RWPE2 (cell line): ENCODE data around the gene VIL1.
A peak's percentile ranks its signal among the peaks of the same experiment; 100 is the strongest.

ENCODE experiments used
- ATAC-seq: fragments of 200-7000 bp; cut with Tn5 transposase; 3 replicates; pipeline ENCODE4 v1.9.1; 2021; ENCODE audit warnings: low read depth
- DNase-seq: peaks from one replicate; pipeline ENCODE4 v3.0.0-alpha.2; 2020; ENCODE audit warnings: low spot score
- H3K27ac ChIP-seq: fragments of 450-650 bp; 2 replicates; pipeline ENCODE4 v1.5.1; 2017; ENCODE audit warnings: mild to moderate bottlenecking; ENCODE audit not compliant: poor library complexity, severe bottlenecking
- H3K27me3 ChIP-seq: fragments of 250-450 bp; sonication (Bioruptor Pico); 2 replicates; pipeline ENCODE4 v1.5.1; 2021; ENCODE audit warnings: mild to moderate bottlenecking, moderate library complexity; ENCODE audit not compliant: insufficient read depth, poor library complexity, severe bottlenecking
- H3K36me3 ChIP-seq: fragments of 250-450 bp; sonication (Bioruptor Pico); 2 replicates; pipeline ENCODE4 v1.5.1; 2020; ENCODE audit warnings: low read depth, mild to moderate bottlenecking, moderate library complexity
- H3K4me1 ChIP-seq: fragments of 250-450 bp; sonication (Bioruptor Pico); 2 replicates; pipeline ENCODE4 v1.5.1; 2021; ENCODE audit warnings: mild to moderate bottlenecking, moderate library complexity; ENCODE audit not compliant: insufficient read depth, poor library complexity, severe bottlenecking
- H3K4me3 ChIP-seq: fragments of 250-450 bp; sonication (Bioruptor Pico); 2 replicates; pipeline ENCODE4 v1.5.1; 2021; ENCODE audit warnings: mild to moderate bottlenecking, moderate library complexity; ENCODE audit not compliant: severe bottlenecking
- H3K9me3 ChIP-seq: fragments of 250-450 bp; sonication (Bioruptor Pico); 2 replicates; pipeline ENCODE4 v1.5.1; 2021; ENCODE audit warnings: mild to moderate bottlenecking, moderate library complexity; ENCODE audit not compliant: severe bottlenecking
- CTCF ChIP-seq: fragments of 450-650 bp; IDR thresholded peaks from one replicate; pipeline ENCODE4 v1.5.1; 2017; ENCODE audit warnings: mild to moderate bottlenecking, moderate library complexity; ENCODE audit not compliant: poor library complexity, severe bottlenecking

Gene VIL1

GRCh38 chr2:218402491-218402901 is 16.4 kb upstream of the VIL1 start:
- DNase-seq (no peak), ATAC-seq (no peak)
- no peaks in the 10 kb centered on the region for H3K9me3 ChIP-seq
- no peak overlapping the region for H3K4me3 ChIP-seq
- no peaks in the 10 kb centered on the region for H3K27me3 ChIP-seq
- no peak overlapping the region for H3K27ac ChIP-seq
- peaks cover 12% of the 10 kb centered on the region for H3K4me1 ChIP-seq
- no peak for TF ChIP-seq CTCF
- H3K36me3 ChIP-seq = peaks cover 34% of the 10 kb centered on the region

GRCh38 chr2:218402911-218403411 is 16.0 kb upstream of the VIL1 start:
- Histone ChIP-seq H3K36me3 (peaks cover 34% of the 10 kb centered on the region), H3K9me3 (no peaks in the 10 kb centered on the region), H3K27me3 (no peaks in the 10 kb centered on the region), H3K4me3 (no peak overlapping the region), H3K27ac (no peak overlapping the region), H3K4me1 (peaks cover 12% of the 10 kb centered on the region)
- no peak for ATAC-seq
- DNase-seq = no peak
- TF ChIP-seq CTCF = no peak

- no peak overlapping the region for H3K27ac ChIP-seq
Observed at GRCh38 chr2:218403810-218404209, 15.1 kb upstream of the VIL1 start.

GRCh38 chr2:218404351-218405085 is 14.4 kb upstream of the VIL1 start:
- ATAC-seq (no peak), DNase-seq (no peak)
- Histone ChIP-seq H3K4me1 (peaks cover 12% of the 10 kb centered on the region), H3K36me3 (peaks cover 34% of the 10 kb centered on the region), H3K9me3 (no peaks in the 10 kb centered on the region), H3K27me3 (no peaks in the 10 kb centered on the region), H3K27ac (peak overlapping the region; percentile 66), H3K4me3 (no peak overlapping the region)
- TF ChIP-seq CTCF = no peak

More at GRCh38 chr2:218403810-218404209, 15.1 kb upstream of the VIL1 start:
- H3K4me3 ChIP-seq = no peak overlapping the region
- no peak for TF ChIP-seq CTCF
- no peaks in the 10 kb centered on the region for H3K9me3 ChIP-seq
- H3K4me1 ChIP-seq = peaks cover 12% of the 10 kb centered on the region
- peaks cover 34% of the 10 kb centered on the region for H3K36me3 ChIP-seq
- ATAC-seq = no peak
- no peak for DNase-seq
- no peaks in the 10 kb centered on the region for H3K27me3 ChIP-seq
